Epithelial cell of proximal tubule (primary cell): ENCODE measurements around the gene TBC1D10B. TPM values are rescaled to one million over a fixed set of nuclear protein-coding genes. Genes with fewer than 3 reads are reported as not detected.
"Not testable (repeated sequence)": the region's sequence is repeated elsewhere in the genome, so short reads cannot be mapped to it uniquely, and the experiment has no call there.

ENCODE experiments used
- DNase-seq: peaks from one replicate; pipeline ENCODE4 v3.0.0-alpha.2; 2011; ENCODE audit warnings: low read depth
- H3K4me3 ChIP-seq: 2 replicates; pipeline ENCODE4 v1.5.1; 2011; ENCODE audit warnings: low read depth, mild to moderate bottlenecking, low read length
- total RNA-seq: library from RNA; depleted of rRNA; stranded (reverse); fragments of >200 nt; gene quantifications from 2 replicates; pipeline ENCODE4 v1.2.3, GENCODE V29; 2015
- TF ChIP-seq, protein P1 (sequence below): conservative IDR thresholded peaks from 2 replicates; pipeline ENCODE4 v1.5.1; 2012; ENCODE audit warnings: low read depth, mild to moderate bottlenecking, low read length

The TBC1D10B gene
- total RNA-seq, 1 donor from 2014 or later, result 51.8 TPM

DNA sequence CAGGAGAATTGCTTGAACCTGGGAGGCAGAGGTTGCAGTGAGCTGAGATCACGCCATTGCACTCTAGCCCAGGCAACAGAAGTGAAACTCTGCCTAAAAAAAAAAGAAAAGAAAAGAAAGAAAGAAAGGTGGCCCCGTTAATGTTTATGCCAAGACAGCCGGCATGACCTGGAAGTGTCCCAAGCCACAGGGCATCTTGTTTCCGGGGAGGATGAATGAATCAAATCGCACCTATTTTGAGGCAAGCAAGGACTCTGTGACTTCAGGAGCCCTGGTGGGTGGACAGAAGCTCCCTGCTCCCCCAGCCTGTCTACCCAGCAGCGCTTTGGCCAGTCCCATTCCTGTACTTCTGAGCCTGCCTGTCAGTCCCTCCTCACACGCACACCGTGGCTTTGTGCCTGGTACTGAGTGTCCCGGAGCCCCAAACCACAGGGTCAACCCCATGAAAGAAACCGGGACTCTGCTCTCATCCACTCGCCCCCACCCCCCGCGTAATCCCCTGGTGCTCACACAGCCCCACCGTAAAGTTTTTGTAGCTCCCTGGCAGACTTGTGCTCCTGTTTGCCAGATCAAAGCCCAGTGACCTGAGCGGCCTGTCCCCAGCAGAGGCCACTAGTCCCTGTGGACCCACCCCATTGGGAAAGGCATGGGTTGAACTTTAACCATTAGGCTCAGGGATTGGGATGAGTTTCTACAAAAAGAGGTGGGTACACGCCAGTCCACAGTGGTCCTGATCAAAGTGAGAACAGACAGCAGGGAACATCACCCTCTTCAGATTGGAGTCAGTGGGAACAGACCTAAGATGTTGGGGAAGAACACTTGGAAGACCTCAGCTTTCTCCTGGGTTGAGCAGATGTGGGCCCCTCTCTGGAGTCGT, 34.5 kb downstream of the TBC1D10B start:
- peak overlapping the region; percentile 73 for H3K4me3 ChIP-seq
- TF ChIP-seq, protein P1, sequence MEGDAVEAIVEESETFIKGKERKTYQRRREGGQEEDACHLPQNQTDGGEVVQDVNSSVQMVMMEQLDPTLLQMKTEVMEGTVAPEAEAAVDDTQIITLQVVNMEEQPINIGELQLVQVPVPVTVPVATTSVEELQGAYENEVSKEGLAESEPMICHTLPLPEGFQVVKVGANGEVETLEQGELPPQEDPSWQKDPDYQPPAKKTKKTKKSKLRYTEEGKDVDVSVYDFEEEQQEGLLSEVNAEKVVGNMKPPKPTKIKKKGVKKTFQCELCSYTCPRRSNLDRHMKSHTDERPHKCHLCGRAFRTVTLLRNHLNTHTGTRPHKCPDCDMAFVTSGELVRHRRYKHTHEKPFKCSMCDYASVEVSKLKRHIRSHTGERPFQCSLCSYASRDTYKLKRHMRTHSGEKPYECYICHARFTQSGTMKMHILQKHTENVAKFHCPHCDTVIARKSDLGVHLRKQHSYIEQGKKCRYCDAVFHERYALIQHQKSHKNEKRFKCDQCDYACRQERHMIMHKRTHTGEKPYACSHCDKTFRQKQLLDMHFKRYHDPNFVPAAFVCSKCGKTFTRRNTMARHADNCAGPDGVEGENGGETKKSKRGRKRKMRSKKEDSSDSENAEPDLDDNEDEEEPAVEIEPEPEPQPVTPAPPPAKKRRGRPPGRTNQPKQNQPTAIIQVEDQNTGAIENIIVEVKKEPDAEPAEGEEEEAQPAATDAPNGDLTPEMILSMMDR, result no peak
- DNase-seq, result no peak

DNA sequence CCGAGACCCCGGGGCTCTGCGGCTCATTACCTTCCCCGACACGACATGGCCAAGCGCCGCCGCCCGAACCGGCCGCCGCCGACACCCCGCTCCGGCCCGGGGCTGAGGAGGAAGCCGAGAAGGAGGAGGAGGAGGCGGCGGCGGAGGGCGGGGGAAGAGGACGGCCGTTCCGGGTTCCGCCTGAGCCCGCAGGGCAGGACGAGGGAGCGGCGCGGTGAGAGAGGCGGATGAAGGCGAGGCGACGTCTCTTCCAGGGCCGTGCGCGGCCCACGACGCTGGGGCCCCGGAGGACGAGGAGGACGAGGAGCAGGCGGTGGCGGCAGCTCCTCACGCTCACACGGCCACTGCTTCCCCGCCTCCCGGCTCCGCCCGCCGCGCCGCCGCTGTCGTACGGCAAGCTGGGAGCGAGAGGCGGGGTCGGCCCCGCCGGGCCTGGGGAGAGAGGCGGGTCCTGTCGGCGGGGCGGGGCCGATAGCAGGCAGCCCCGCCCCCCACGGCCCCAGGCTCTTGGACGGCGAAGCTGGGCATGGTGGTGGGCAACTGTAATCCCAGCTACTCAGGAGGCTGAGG, 35.2 kb downstream of the TBC1D10B start:
- peak overlapping the region; percentile 73 for H3K4me3 ChIP-seq

DNA sequence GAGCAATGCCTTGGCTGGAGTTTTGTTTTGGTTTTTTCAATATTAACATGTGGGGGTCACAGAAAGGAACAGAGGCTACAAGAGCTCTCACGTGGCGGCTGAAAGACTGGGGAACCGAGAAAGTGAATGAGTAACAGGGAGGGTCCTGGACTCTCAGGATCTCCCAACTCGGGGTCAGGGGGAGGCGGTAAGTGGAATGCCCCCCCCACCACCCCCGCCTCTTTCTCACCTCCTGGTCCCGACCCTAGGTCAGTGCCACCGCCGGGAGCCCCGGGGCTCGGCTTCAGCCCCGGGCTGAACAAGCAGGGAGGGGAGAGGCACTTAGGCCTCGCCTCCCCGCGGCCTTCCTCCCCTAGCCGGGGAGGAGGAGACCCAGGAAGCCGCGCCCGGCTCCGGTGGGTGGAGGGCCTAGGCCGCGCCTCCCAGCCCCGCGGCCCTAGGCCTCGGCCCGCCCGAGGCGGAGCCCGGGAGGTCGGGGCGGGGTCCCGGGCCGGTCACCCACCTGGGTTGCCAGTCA, 35.8 kb downstream of the TBC1D10B start:
- peak overlapping the region; percentile 73 for H3K4me3 ChIP-seq
- DNase-seq, result not testable (repeated sequence)

More for the DNA sequence above, 35.2 kb downstream of the TBC1D10B start:
- DNase-seq, result not testable (repeated sequence)

DNA sequence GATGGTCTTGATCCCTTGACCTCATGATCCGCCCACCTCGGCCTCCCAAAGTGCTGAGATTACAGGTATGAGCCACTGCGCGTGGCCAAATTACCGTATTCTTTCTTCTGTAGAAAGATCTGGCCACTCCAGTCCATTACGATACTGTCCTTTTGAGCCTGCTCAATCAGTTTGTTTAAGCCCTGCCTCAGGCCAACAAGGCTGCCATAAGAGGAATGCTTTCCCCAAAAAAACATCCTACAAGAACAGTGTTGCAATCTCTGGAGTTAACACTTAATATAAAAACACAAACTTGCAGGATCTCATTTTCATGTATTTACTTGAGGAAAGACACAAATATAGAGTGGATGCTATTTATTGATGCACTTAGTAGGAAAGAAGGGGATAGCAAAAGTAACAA, 46.1 kb downstream of the TBC1D10B start:
- H3K4me3 ChIP-seq, DNase-seq: not testable (repeated sequence)

DNA sequence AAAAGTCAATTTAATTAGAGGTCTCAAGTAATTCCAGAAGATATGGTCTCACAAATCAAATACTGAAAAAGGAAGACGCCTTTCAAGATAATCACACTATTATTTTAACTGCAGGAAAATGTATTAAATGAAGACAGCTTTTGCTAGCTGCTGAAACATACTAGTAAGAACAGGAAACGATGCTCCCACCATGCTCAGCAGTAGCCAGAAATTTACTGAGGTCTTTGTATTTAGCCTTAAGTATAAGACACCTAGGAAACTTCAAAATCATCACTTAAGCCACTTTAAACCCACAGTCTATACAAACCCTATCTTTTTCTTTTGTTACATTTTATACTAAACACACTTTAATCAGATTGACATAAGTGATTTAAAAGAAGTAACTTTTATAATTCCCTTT, 51.6 kb downstream of the TBC1D10B start:
- H3K4me3 ChIP-seq, DNase-seq: not testable (repeated sequence)

DNA sequence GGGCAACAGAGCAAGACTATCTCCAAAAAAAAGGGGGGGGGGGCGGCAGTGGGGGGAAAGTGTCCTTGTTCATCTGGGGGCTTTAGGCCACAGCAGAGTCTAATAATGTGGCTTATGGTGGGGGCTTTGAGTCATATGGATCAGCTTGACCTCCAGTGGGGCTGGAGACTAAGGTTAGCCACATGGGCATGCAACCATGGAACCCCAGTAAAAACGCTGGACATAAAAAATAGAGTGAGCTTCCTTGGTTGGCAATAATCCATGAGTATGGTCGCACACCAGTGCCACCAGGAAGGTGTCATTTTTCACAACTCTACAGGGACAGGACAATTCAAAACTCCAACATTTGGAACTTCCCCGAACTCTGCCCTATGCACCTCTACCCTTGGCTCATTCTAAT, 59.4 kb downstream of the TBC1D10B start:
- not testable (repeated sequence) for H3K4me3 ChIP-seq, DNase-seq

DNA sequence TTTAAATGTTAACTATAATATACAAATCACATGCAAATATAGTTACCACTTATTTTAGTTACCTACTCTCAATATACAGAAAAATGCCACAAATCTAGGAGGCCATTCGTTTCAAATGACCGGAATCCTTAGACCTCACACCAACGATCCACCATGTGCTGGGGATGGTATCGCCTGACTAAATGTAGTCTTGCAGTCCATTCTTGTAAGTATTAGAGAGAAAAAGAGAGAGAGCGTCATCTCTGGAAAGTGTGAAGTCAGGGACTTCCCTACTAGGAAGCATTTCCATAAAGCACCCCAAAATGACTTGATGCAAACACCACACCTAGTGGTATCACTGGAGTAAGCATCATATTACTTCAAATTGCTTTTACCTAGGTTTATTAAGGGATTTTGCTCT, 61.0 kb downstream of the TBC1D10B start:
- H3K4me3 ChIP-seq, DNase-seq: not testable (repeated sequence)

Other genes starting within 250 kb of the TBC1D10B start
- 33.6 and 34.4 TPM in 2 replicates for gene MAPK3, start 247.3 kb downstream of the TBC1D10B start, total RNA-seq
- gene CORO1A, start 186.9 kb downstream of the TBC1D10B start, total RNA-seq, result 24.1 and 26.3 TPM in 2 replicates
- gene BOLA2B, start 176.8 kb downstream of the TBC1D10B start, total RNA-seq, result 421 and 538 TPM in 2 replicates
- gene SLX1A, start 176.6 kb downstream of the TBC1D10B start, total RNA-seq, result 57.7 and 158 TPM in 2 replicates
- 6.6 and 12.1 TPM in 2 replicates for gene SULT1A3, start 171.2 kb downstream of the TBC1D10B start, total RNA-seq
- gene NPIPB13, start 122.0 kb downstream of the TBC1D10B start, total RNA-seq, result 0.98 and 4.0 TPM in 2 replicates
- 68.9 and 75.2 TPM in 2 replicates for gene CD2BP2, start 15.2 kb downstream of the TBC1D10B start, total RNA-seq
- gene MYL11, start 4.3 kb upstream of the TBC1D10B start, total RNA-seq, result not detected in 2 replicates
- gene SEPTIN1, start 12.1 kb upstream of the TBC1D10B start, total RNA-seq, result 0.23 TPM in 1 of 2 replicates, not detected in the other
- gene ZNF48, start 24.9 kb upstream of the TBC1D10B start, total RNA-seq, result 12.6 and 15.6 TPM in 2 replicates
- 6.1 and 13.1 TPM in 2 replicates for gene ZNF771, start 37.1 kb upstream of the TBC1D10B start, total RNA-seq
- gene DCTPP1, start 59.5 kb upstream of the TBC1D10B start, total RNA-seq, result 108 and 136 TPM in 2 replicates
- gene SEPHS2, start 75.4 kb upstream of the TBC1D10B start, total RNA-seq, result 17.6 and 27.6 TPM in 2 replicates
- gene ITGAL, start 102.2 kb upstream of the TBC1D10B start, total RNA-seq, result not detected in 2 replicates
- 34.8 and 35.2 TPM in 2 replicates for gene ZNF768, start 156.1 kb upstream of the TBC1D10B start, total RNA-seq
- gene ZNF747, start 164.4 kb upstream of the TBC1D10B start, total RNA-seq, result 5.1 and 7.6 TPM in 2 replicates
- gene ZNF764, start 187.9 kb upstream of the TBC1D10B start, total RNA-seq, result 5.2 and 10.9 TPM in 2 replicates
- gene ZNF688, start 201.2 kb upstream of the TBC1D10B start, total RNA-seq, result 8.2 and 9.1 TPM in 2 replicates
- 3.2 and 7.6 TPM in 2 replicates for gene ZNF785, start 215.2 kb upstream of the TBC1D10B start, total RNA-seq
- gene ZNF689, start 239.9 kb upstream of the TBC1D10B start, total RNA-seq, result 7.7 and 9.6 TPM in 2 replicates